ENCODE results near the gene SHC2.

Gene SHC2

GRCh38 chr19:463483-464207 lies 2.8 kb upstream of the SHC2 start:
- H3K4me1 ChIP-seq (ENCODE audit: control insufficient read depth, insufficient read depth, low read length), result no peaks in the 10 kb centered on the region
- H3K36me3 ChIP-seq (ENCODE audit: control insufficient read depth, insufficient read depth, low read length), result no peaks in the 10 kb centered on the region
- H3K9ac ChIP-seq (ENCODE audit: low read depth, low read length), result no peak overlapping the region
- H3K27me3 ChIP-seq (ENCODE audit: control insufficient read depth, insufficient read depth, low read length), result peaks cover 13% of the 10 kb centered on the region
- no peaks in the 10 kb centered on the region for H3K9me3 ChIP-seq (ENCODE audit: control insufficient read depth, insufficient read depth, low read length)
- no peak overlapping the region for H3K4me3 ChIP-seq (ENCODE audit: low read depth, low read length)
- no peak overlapping the region for H3K27ac ChIP-seq (ENCODE audit: low read depth, low read length)

GRCh38 chr19:461721-462551 lies 1.1 kb upstream of the SHC2 start:
- Histone ChIP-seq H3K27ac (ENCODE audit: low read depth, low read length) (no peak overlapping the region), H3K27me3 (ENCODE audit: control insufficient read depth, insufficient read depth, low read length) (peaks cover 13% of the 10 kb centered on the region), H3K9ac (ENCODE audit: low read depth, low read length) (no peak overlapping the region)

GRCh38 chr19:459724-460511 lies 915 bp downstream of the SHC2 start:
- H3K9me3 ChIP-seq (ENCODE audit: control insufficient read depth, insufficient read depth, low read length), result no peaks in the 10 kb centered on the region
- H3K4me3 ChIP-seq (ENCODE audit: low read depth, low read length), result peak overlapping the region; percentile 69

More at GRCh38 chr19:461721-462551, 1.1 kb upstream of the SHC2 start:
- Histone ChIP-seq H3K4me1 (ENCODE audit: control insufficient read depth, insufficient read depth, low read length) (no peaks in the 10 kb centered on the region), H3K9me3 (ENCODE audit: control insufficient read depth, insufficient read depth, low read length) (no peaks in the 10 kb centered on the region), H3K4me3 (ENCODE audit: low read depth, low read length) (peak overlapping the region; percentile 54; the same call in 1 of the 2 replicates), H3K36me3 (ENCODE audit: control insufficient read depth, insufficient read depth, low read length) (no peaks in the 10 kb centered on the region)

GRCh38 chr19:458091-459042 lies 2.5 kb downstream of the SHC2 start:
- Histone ChIP-seq H3K4me3 (ENCODE audit: low read depth, low read length) (no peak overlapping the region), H3K27me3 (ENCODE audit: control insufficient read depth, insufficient read depth, low read length) (peaks cover 13% of the 10 kb centered on the region), H3K9me3 (ENCODE audit: control insufficient read depth, insufficient read depth, low read length) (no peaks in the 10 kb centered on the region)

More at GRCh38 chr19:459724-460511, 915 bp downstream of the SHC2 start:
- no peak overlapping the region for H3K9ac ChIP-seq (ENCODE audit: low read depth, low read length)
- H3K4me1 ChIP-seq (ENCODE audit: control insufficient read depth, insufficient read depth, low read length), result no peaks in the 10 kb centered on the region
- H3K36me3 ChIP-seq (ENCODE audit: control insufficient read depth, insufficient read depth, low read length), result no peaks in the 10 kb centered on the region
- H3K27ac ChIP-seq (ENCODE audit: low read depth, low read length), result peak overlapping the region; percentile 77
- peaks cover 13% of the 10 kb centered on the region for H3K27me3 ChIP-seq (ENCODE audit: control insufficient read depth, insufficient read depth, low read length)

GRCh38 chr19:457636-458035 lies 3.2 kb downstream of the SHC2 start:
- Histone ChIP-seq H3K27ac (ENCODE audit: low read depth, low read length) (no peak overlapping the region), H3K27me3 (ENCODE audit: control insufficient read depth, insufficient read depth, low read length) (peaks cover 12% of the 10 kb centered on the region), H3K36me3 (ENCODE audit: control insufficient read depth, insufficient read depth, low read length) (no peaks in the 10 kb centered on the region), H3K4me3 (ENCODE audit: low read depth, low read length) (no peak overlapping the region), H3K9me3 (ENCODE audit: control insufficient read depth, insufficient read depth, low read length) (no peaks in the 10 kb centered on the region), H3K4me1 (ENCODE audit: control insufficient read depth, insufficient read depth, low read length) (no peaks in the 10 kb centered on the region), H3K9ac (ENCODE audit: low read depth, low read length) (no peak overlapping the region)

More at GRCh38 chr19:458091-459042, 2.5 kb downstream of the SHC2 start:
- Histone ChIP-seq H3K9ac (ENCODE audit: low read depth, low read length) (no peak overlapping the region), H3K27ac (ENCODE audit: low read depth, low read length) (no peak overlapping the region), H3K4me1 (ENCODE audit: control insufficient read depth, insufficient read depth, low read length) (no peaks in the 10 kb centered on the region), H3K36me3 (ENCODE audit: control insufficient read depth, insufficient read depth, low read length) (no peaks in the 10 kb centered on the region)

GRCh38 chr19:456547-457110 lies 4.2 kb downstream of the SHC2 start:
- H3K9ac ChIP-seq (ENCODE audit: low read depth, low read length), result no peak overlapping the region
- H3K9me3 ChIP-seq (ENCODE audit: control insufficient read depth, insufficient read depth, low read length), result peaks cover 3% of the 10 kb centered on the region
- H3K4me3 ChIP-seq (ENCODE audit: low read depth, low read length), result no peak overlapping the region
- H3K36me3 ChIP-seq (ENCODE audit: control insufficient read depth, insufficient read depth, low read length), result no peaks in the 10 kb centered on the region
- no peaks in the 10 kb centered on the region for H3K4me1 ChIP-seq (ENCODE audit: control insufficient read depth, insufficient read depth, low read length)
- H3K27ac ChIP-seq (ENCODE audit: low read depth, low read length), result no peak overlapping the region
- peaks cover 5% of the 10 kb centered on the region; the same call in 1 of the 2 replicates for H3K27me3 ChIP-seq (ENCODE audit: control insufficient read depth, insufficient read depth, low read length)

GRCh38 chr19:455851-456546 lies 4.8 kb downstream of the SHC2 start:
- peaks cover 1% of the 10 kb centered on the region; the same call in 1 of the 2 replicates for H3K27me3 ChIP-seq (ENCODE audit: control insufficient read depth, insufficient read depth, low read length)
- no peak overlapping the region for H3K9ac ChIP-seq (ENCODE audit: low read depth, low read length)
- no peaks in the 10 kb centered on the region for H3K4me1 ChIP-seq (ENCODE audit: control insufficient read depth, insufficient read depth, low read length)
- H3K4me3 ChIP-seq (ENCODE audit: low read depth, low read length), result no peak overlapping the region
- peaks cover 8% of the 10 kb centered on the region for H3K9me3 ChIP-seq (ENCODE audit: control insufficient read depth, insufficient read depth, low read length)
- no peak overlapping the region for H3K27ac ChIP-seq (ENCODE audit: low read depth, low read length)
- no peaks in the 10 kb centered on the region for H3K36me3 ChIP-seq (ENCODE audit: control insufficient read depth, insufficient read depth, low read length)

GRCh38 chr19:455031-455705 lies 5.7 kb downstream of the SHC2 start:
- Histone ChIP-seq H3K4me3 (ENCODE audit: low read depth, low read length) (no peak overlapping the region), H3K9ac (ENCODE audit: low read depth, low read length) (no peak overlapping the region), H3K9me3 (ENCODE audit: control insufficient read depth, insufficient read depth, low read length) (peaks cover 8% of the 10 kb centered on the region), H3K27me3 (ENCODE audit: control insufficient read depth, insufficient read depth, low read length) (no peaks in the 10 kb centered on the region), H3K27ac (ENCODE audit: low read depth, low read length) (no peak overlapping the region), H3K36me3 (ENCODE audit: control insufficient read depth, insufficient read depth, low read length) (no peaks in the 10 kb centered on the region), H3K4me1 (ENCODE audit: control insufficient read depth, insufficient read depth, low read length) (no peaks in the 10 kb centered on the region)

- no peaks in the 10 kb centered on the region for H3K27me3 ChIP-seq (ENCODE audit: control insufficient read depth, insufficient read depth, low read length)
- H3K4me1 ChIP-seq (ENCODE audit: control insufficient read depth, insufficient read depth, low read length), result no peaks in the 10 kb centered on the region
- no peak overlapping the region for H3K4me3 ChIP-seq (ENCODE audit: low read depth, low read length)
- peaks cover 8% of the 10 kb centered on the region for H3K9me3 ChIP-seq (ENCODE audit: control insufficient read depth, insufficient read depth, low read length)
- no peak overlapping the region for H3K27ac ChIP-seq (ENCODE audit: low read depth, low read length)
- H3K36me3 ChIP-seq (ENCODE audit: control insufficient read depth, insufficient read depth, low read length), result no peaks in the 10 kb centered on the region
- no peak overlapping the region for H3K9ac ChIP-seq (ENCODE audit: low read depth, low read length)
These were observed 7.2 kb downstream of the SHC2 start for GRCh38 chr19:453606-454005.

All from HUES48 (cell line).